C4-2B (cell line): ENCODE data around the gene MYMK.

Experiments used
- H3K27ac ChIP-seq: fragments of 450-650 bp; 2 replicates; pipeline ENCODE4 v1.5.1; 2017
- ZFX ChIP-seq: fragments of 450-650 bp; IDR thresholded peaks from 2 replicates; pipeline ENCODE4 v1.6.1; 2017
- TF ChIP-seq, protein P1 (sequence below): fragments of 450-650 bp; conservative IDR thresholded peaks from 2 replicates; pipeline ENCODE4 v1.5.1; 2017; ENCODE audit warnings: mild to moderate bottlenecking

MYMK gene

DNA sequence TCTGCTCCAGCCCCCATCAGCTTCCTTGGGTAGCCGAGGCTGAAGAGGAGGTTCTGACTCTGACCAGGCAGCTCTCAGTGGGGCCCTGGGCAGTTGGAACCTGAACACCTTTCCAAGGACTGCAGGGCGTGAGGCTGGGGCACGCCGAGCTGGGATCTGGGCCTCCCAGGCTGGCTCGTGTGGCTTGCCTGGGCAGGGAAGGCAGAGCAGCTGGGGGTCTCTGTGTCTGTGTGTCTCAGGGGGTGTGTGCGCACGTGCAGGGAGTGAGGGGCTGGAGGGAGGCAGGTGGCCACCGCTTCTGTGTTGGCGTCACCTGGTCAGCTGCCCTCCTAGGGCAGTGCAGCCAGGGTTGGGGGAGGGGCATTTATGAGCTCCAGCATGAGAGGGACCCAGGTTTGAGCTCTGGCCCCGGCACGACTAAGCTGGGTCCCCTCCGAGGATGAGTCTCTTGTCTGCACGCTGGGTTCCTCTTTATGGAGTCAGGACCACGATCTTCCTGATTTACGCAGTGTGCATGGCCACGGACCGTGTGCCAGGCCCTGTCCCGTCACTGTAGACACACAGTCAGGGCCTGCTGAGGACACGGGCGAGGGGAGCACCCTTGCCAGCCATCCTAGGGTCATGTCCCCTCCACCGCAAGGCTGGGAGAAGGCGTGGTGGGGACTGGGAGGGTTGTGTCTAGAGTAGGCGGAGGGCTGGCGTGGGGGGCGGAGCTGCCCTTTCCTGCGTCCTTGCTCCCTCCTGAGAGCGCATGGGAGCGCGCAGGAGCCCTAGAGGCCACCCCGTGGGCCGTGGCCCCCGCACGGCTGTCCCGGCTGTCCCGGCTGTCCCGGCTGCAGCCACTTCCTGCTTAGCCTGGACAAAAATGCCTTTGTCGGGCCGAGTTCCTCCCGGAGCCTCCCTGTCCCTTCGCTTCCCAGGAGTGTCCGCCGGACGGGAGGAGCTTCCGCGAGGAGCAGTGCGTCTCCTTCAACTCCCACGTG, 14.4 kb upstream of the MYMK start:
- H3K27ac ChIP-seq, result no peak overlapping the region
- TF ChIP-seq ZFX, result no peak
- TF ChIP-seq, protein P1, sequence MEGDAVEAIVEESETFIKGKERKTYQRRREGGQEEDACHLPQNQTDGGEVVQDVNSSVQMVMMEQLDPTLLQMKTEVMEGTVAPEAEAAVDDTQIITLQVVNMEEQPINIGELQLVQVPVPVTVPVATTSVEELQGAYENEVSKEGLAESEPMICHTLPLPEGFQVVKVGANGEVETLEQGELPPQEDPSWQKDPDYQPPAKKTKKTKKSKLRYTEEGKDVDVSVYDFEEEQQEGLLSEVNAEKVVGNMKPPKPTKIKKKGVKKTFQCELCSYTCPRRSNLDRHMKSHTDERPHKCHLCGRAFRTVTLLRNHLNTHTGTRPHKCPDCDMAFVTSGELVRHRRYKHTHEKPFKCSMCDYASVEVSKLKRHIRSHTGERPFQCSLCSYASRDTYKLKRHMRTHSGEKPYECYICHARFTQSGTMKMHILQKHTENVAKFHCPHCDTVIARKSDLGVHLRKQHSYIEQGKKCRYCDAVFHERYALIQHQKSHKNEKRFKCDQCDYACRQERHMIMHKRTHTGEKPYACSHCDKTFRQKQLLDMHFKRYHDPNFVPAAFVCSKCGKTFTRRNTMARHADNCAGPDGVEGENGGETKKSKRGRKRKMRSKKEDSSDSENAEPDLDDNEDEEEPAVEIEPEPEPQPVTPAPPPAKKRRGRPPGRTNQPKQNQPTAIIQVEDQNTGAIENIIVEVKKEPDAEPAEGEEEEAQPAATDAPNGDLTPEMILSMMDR, result no peak

DNA sequence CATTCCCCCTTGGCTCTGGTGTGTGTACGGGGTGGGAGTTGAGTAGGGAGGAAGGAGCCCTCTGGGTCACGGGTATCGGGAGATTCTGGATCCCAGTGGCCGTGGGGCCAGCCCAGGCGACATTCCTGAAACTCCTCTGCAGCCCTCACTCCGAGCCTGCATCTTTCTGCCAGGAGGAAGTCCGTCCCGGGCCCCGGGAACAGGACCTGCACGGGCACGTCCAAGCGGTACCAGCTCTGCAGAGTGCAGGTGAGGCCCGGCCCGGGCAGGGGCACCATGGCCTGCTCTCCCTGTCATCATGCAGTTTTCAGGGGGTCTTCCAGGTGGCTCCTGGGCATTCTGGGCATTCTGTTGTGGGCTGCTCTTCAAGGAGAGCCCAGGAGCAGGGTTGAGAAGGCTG, 13.4 kb upstream of the MYMK start:
- TF ChIP-seq, protein P1, result no peak
- H3K27ac ChIP-seq, result no peak overlapping the region

DNA sequence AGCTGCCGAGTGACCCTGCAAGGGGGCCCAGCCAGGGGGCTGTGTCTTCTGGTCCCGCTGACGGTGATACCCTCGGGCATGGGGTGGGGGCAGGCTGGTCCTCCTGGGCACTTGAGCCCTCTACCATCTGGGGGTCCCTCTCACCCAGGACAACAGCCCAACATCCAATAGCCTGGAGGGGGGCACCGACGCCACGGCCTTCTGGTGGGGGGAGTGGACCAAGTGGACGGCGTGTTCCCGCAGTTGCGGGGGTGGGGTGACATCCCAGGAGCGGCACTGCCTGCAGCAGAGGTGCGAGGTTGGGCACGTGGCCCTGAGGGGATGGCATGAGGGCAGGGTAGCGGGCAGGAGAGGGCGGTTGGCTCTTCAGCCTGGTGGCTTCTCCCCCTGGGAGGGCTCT, 12.5 kb upstream of the MYMK start:
- no peak overlapping the region for H3K27ac ChIP-seq
- no peak for TF ChIP-seq ZFX
- TF ChIP-seq, protein P1, result no peak

DNA sequence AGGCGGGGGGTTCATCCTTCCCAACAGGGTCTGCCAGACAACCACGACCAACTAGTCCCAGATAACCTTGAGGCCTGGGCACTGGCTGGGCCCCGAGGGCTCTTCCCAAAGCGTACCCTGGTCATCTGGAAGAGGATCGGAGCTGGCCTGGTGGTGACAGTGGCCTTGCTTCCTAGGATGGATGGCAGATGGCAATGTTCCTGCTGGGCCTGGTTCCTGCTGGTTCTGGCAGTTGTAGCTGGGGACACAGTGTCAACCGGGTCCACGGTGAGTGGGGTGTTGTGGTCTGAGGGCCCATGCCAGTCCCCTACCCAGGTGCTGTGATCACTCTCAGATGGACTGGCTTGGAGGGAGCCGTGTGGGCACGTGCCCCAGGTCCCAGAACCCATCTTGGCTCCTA, 11.8 kb upstream of the MYMK start:
- TF ChIP-seq ZFX, result no peak
- TF ChIP-seq, protein P1, result no peak
- no peak overlapping the region for H3K27ac ChIP-seq

DNA sequence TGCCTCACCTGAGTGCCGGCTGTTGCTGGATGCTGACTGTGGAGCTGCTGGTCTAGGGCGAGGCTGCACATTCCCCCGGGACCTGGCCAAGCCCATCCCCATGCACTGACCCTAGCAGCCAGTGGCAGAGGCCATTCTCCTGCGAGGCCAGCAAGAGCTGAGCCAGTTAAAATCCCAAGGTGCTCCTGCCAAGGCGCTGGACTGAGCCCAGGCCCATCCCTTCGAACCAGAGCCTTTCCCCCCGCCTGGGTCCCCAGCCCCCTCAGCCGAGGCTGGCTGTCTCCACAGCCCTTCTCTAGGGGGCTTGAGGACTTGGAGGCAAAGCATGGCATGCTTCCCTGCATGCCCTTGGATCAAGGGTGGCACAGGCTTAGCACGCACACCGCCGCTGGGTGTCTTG, 11.3 kb upstream of the MYMK start:
- TF ChIP-seq ZFX, result no peak
- no peak overlapping the region for H3K27ac ChIP-seq

DNA sequence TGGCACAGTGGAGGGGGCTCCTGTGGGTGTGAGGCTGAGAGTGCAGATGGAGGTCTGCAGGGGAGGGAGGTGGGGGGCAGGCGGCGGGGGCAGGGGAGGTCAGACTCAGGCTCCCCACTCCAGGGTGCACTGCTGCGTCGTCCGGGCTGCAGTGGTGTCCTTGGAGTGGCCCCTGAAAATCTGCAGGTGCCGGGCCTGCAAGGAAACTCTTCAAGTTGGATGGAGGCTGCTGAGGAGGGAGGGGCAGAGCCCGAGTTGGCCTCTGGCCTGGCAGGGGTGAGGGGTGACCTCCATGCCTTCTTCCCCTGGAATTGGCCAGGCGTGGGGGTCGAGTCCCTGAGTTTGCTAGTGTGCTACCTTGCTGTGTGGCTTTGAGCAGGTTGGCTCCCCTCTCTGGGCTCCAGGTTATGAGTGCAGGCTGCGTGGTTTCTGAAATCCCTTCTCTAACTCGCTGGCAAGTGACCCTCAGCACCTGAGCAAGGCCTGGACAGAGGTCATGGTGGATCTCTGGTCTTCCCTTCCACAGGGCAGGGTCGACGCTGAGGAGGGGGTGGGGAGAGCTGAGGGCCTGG, 10.6 kb upstream of the MYMK start:
- H3K27ac ChIP-seq, result no peak overlapping the region
- TF ChIP-seq, protein P1, result no peak
- TF ChIP-seq ZFX, result no peak

DNA sequence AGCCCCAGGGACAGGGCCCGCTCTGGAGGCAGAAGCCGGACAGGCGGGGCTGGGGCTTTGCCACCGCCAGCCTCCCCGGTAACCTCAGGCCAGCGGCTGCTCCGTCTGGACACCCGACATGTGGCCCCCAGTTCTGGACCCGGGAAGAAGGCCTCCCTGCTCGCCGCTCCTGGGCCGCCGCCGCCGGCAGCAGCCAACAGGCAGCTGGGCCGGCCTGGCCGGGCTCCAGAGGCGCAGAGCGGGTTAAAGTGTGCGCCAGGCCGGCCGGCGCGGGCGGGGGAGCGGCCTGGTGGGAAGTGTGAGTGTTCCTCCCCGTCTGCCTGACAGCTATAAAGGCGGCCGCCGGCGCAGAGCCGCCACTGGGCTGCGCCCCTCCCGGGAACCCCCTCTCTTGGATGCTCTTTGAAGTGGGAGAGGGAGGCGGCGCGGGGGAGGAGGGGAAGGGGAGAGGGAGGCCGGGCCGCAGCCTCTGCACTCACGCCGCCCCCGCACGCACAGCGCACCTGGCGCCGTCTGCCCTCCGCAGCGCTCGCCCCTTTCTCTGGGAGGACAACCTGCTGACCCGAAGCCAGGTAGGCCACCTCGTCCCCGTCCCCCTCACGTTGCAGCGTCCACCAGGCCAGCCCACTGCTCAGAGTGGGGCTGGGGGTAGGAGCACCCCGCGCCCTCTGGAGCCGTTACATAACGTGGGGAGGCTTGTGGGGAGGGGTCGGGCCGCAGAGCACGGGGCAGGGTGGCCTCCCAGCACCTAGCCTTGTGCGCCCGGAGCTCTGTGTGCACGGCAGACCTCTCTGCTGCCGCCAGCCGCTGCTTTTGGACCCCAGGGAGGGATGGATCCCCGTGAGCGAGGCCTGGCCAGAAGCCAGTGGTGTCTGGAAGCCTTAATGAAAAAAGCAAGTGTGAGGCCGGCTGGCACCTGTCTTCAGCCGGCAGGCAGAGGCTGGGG, 9.9 kb upstream of the MYMK start, which contains the start of gene ADAMTSL2:
TSS of gene ADAMTSL2 (plus strand) at position 359 of the 946 bp plus-strand sequence. CDS start 2,009 bp downstream, outside the sequence.
- TF ChIP-seq, protein P1, result no peak
- TF ChIP-seq ZFX, result no peak

More for the DNA sequence above, 9.9 kb upstream of the MYMK start, which contains the start of gene ADAMTSL2:
- H3K27ac ChIP-seq, result no peak within 1 kb of the TSS
